ENCODE measurements around the gene SIN3A. TPM values are rescaled to one million over a fixed set of nuclear protein-coding genes. Genes with fewer than 3 reads are reported as not detected.

Gene SIN3A
- total and polyA plus RNA-seq, 2 donors (not counting 1 experiment from before 2014, with no cell fraction given): 32.0 to 153 TPM

GRCh38 chr15:75363786-75364185 lies 87.7 kb downstream of the SIN3A start:
- H3K4me1 ChIP-seq (ENCODE audit: control insufficient read depth in 2 of 2, insufficient read depth in 2 of 2, low read length in 2 of 2): peaks cover 7 to 10% of the 10 kb centered on the region in 2 donors
- H4K20me1 ChIP-seq (ENCODE audit: control insufficient read depth, insufficient read depth, low read length, poor library complexity, severe bottlenecking): no peaks in the 10 kb centered on the region
- H3K9me3 Mint-ChIP-seq (ENCODE audit: insufficient read depth): no peaks in the 10 kb centered on the region
- no peak overlapping the region for H3K9ac ChIP-seq (ENCODE audit: low read length)
- WGBS (ENCODE audit: insufficient coverage): 98% methylated on average over 9 of the region's 9 CpGs
- H3K36me3 ChIP-seq (replicated peaks in 1 of 2; ENCODE audit: control extremely low read depth in 1 of 2, control insufficient read depth in 1 of 2, extremely low read depth in 1 of 2, insufficient read depth in 2 of 2, low read length in 1 of 2): peaks cover 0 to 46% of the 10 kb centered on the region in 2 experiments
- ChIA-PET CTCF (no interaction called here), POLR2A (no interaction called here)
- H3K27me3 Mint-ChIP-seq: no peaks in the 10 kb centered on the region
- no peak overlapping the region for H3K4me3 ChIP-seq (ENCODE audit: control extremely low read depth in 1 of 5, extremely low read depth in 1 of 5, insufficient read depth in 1 of 5, low read depth in 2 of 5, low read length in 4 of 5)
- H3K27ac Mint-ChIP-seq: no peak overlapping the region
- H3K4me3 Mint-ChIP-seq: no peak overlapping the region
- no peak overlapping the region for H3K27ac ChIP-seq (ENCODE audit: low read length in 2 of 2)
- H3K4me1 Mint-ChIP-seq: peaks cover 16% of the 10 kb centered on the region
- no peak overlapping the region for H3K4me2 ChIP-seq (replicated peaks; ENCODE audit: low read depth, low read length, poor library complexity, severe bottlenecking)
- no peaks in the 10 kb centered on the region for H3K9me3 ChIP-seq (ENCODE audit: control extremely low read depth in 1 of 3, control insufficient read depth in 2 of 3, insufficient read depth in 1 of 3, low read length in 2 of 3)
- no peak overlapping the region for H2AFZ ChIP-seq (ENCODE audit: insufficient read depth, low read depth, low read length, poor library complexity, severe bottlenecking)
- H3K79me2 ChIP-seq (ENCODE audit: control insufficient read depth, insufficient read depth, low read length): no peaks in the 10 kb centered on the region
- no peaks in the 10 kb centered on the region for H3K27me3 ChIP-seq (replicated peaks in 1 of 4; ENCODE audit: control extremely low read depth in 1 of 4, control insufficient read depth in 3 of 4, insufficient read depth in 4 of 4, low read length in 3 of 4)
- no peak for ATAC-seq (ENCODE audit: low read depth)
- DNase-seq: no peak
- no peak for TF ChIP-seq EZH2 (IDR thresholded peaks at IDR 0.05; ENCODE audit: borderline replicate concordance, insufficient read depth, low read depth, low read length, poor library complexity, severe bottlenecking)
- TF ChIP-seq CTCF (IDR thresholded peaks at IDR 0.05): no peak
- intact Hi-C loops (cut with micrococcal nuclease): no loop called here

GRCh38 chr15:75362642-75363249 lies 88.7 kb downstream of the SIN3A start:
- intact Hi-C loops (cut with micrococcal nuclease): no loop called here
- no peak for ATAC-seq (ENCODE audit: low read depth)
- H3K36me3 ChIP-seq (replicated peaks in 1 of 2; ENCODE audit: control extremely low read depth in 1 of 2, control insufficient read depth in 1 of 2, extremely low read depth in 1 of 2, insufficient read depth in 2 of 2, low read length in 1 of 2): peaks cover 0 to 46% of the 10 kb centered on the region in 2 experiments

More at GRCh38 chr15:75362642-75363249, 88.7 kb downstream of the SIN3A start:
- Histone ChIP-seq H3K4me3 (ENCODE audit: control extremely low read depth in 1 of 5, extremely low read depth in 1 of 5, insufficient read depth in 1 of 5, low read depth in 2 of 5, low read length in 4 of 5) (no peak overlapping the region), H3K9ac (ENCODE audit: low read length) (no peak overlapping the region), H4K20me1 (ENCODE audit: control insufficient read depth, insufficient read depth, low read length, poor library complexity, severe bottlenecking) (no peaks in the 10 kb centered on the region), H3K4me1 (ENCODE audit: control insufficient read depth in 2 of 2, insufficient read depth in 2 of 2, low read length in 2 of 2) (peaks cover 5 to 6% of the 10 kb centered on the region in 2 donors), H3K9me3 (ENCODE audit: control extremely low read depth in 1 of 3, control insufficient read depth in 2 of 3, insufficient read depth in 1 of 3, low read length in 2 of 3) (no peaks in the 10 kb centered on the region), H2AFZ (ENCODE audit: insufficient read depth, low read depth, low read length, poor library complexity, severe bottlenecking) (no peak overlapping the region), H3K4me2 (replicated peaks; ENCODE audit: low read depth, low read length, poor library complexity, severe bottlenecking) (no peak overlapping the region), H3K27me3 (replicated peaks in 1 of 4; ENCODE audit: control extremely low read depth in 1 of 4, control insufficient read depth in 3 of 4, insufficient read depth in 4 of 4, low read length in 3 of 4) (no peaks in the 10 kb centered on the region), H3K79me2 (ENCODE audit: control insufficient read depth, insufficient read depth, low read length) (no peaks in the 10 kb centered on the region), H3K27ac (ENCODE audit: low read length in 2 of 2) (no peak overlapping the region)
- ChIA-PET CTCF (no interaction called here), POLR2A (no interaction called here)
- 87% methylated on average over 6 of the region's 7 CpGs for WGBS (ENCODE audit: insufficient coverage)
- no peaks in the 10 kb centered on the region for H3K27me3 Mint-ChIP-seq
- peaks cover 10% of the 10 kb centered on the region for H3K4me1 Mint-ChIP-seq
- no peak overlapping the region for H3K27ac Mint-ChIP-seq
- no peaks in the 10 kb centered on the region for H3K9me3 Mint-ChIP-seq (ENCODE audit: insufficient read depth)
- TF ChIP-seq EZH2 (IDR thresholded peaks at IDR 0.05; ENCODE audit: borderline replicate concordance, insufficient read depth, low read depth, low read length, poor library complexity, severe bottlenecking) (no peak), CTCF (IDR thresholded peaks at IDR 0.05) (no peak)
- no peak overlapping the region for H3K4me3 Mint-ChIP-seq
- no peak for DNase-seq
